Hematopoietic multipotent progenitor cell treated with erythropoietin and hydrocortisone succinate and interleukin-3 and kit ligand, for 6 days (in vitro differentiated cells): ENCODE measurements around the gene NPAS3.

ENCODE experiments used
- DNase-seq: peaks from one replicate; pipeline ENCODE4 v3.0.0-alpha.2; 2015

The NPAS3 gene

DNA sequence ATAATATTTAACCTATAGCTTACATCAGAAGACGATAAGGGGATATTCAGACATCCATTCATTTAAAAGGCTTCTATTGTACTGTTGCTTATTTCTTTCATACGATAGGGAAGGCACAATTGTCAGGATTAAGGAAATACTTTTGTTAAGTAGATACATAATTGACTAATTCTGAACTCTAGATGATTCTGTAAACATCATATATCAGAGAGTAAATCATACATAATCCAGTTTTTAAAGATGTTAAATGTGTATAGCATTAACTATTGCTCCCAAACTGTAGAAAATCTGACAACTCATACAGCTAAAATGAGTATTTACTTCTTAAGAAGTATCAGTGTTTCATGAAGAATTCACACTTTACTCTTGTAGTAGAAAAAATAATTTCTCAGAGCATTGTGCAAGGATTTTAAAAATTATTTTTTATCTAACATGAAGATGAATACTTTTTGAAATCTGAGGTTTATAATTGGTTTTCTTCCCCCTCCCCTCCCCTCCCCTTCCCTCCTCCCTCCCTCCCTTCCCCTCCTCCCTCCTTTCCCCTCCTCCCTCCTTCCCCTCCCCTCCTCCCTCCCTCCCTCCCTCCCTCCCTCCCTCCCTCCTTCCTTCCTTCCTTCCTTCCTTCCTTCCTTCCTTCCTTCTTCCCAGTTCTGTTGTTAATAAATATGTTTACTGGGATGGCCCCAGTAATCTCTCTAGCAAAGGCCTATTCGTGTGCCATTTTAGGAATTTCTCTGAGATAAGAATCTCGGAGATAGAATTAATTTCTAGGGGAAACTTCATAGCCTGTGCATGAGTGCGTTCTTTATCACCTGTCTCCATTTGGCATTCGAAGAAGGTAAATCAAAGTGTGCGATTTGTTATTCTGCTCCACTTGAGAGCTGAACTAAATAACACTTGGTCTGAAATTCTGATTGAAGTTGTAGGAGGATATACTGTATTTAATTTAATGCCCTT lies 2.3 kb downstream of the NPAS3 start:
- no peak for DNase-seq

DNA sequence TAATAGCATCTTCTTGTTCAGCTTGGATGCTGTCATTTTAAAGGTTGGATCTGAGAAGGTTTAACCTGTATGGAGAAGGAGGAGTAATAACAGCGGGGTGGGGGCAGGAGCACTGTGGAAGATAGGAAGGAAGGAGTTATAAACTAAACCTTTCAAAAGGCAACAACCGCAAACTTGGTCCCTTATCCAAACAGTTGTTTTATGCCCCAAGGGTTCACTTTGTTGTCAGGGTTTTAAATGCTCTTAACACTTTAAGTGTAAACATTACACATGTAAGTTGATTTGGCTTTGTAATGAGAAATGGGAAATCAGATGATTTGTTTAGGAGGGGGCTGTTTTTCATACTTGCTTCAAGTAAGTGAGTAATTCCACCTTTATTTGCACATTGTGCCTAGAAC lies 3.0 kb downstream of the NPAS3 start:
- no peak for DNase-seq

DNA sequence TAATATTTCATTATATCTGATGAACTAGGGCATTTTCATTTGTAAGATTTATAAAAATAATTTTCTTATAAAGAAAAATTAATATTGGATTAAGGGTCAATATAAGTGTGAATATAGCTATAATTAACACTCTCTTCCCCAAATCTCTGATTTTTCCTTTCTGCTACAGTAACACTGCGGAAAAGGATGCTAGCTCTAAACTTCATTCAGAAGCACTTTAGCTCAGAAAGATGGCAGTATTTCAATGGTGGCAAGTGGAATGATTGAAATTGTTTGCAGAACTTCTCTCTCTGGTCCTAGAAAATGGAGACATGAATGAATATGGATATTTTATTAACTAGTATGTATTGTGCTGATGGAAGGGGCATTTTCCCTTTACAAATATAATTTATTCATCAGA lies 8.4 kb downstream of the NPAS3 start:
- no peak for DNase-seq

DNA sequence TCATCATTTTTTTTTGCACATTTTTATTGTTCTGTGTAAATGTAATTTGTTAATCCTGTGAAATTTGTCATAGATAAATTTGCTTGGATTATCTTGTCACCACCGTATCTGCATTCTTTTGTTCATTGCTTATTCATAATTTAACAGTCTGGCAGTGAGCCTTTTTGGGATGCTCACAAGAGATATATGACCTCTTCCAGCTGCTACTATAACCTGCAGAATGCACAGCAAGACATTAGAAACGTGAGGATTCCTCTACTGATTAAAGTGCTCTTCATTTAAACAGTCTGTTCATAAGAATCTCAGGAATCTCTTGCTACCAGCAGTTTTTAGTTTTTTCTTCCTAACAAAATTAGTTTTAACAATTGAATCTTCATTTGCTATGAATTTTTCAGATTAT lies 9.1 kb downstream of the NPAS3 start:
- DNase-seq, result no peak

DNA sequence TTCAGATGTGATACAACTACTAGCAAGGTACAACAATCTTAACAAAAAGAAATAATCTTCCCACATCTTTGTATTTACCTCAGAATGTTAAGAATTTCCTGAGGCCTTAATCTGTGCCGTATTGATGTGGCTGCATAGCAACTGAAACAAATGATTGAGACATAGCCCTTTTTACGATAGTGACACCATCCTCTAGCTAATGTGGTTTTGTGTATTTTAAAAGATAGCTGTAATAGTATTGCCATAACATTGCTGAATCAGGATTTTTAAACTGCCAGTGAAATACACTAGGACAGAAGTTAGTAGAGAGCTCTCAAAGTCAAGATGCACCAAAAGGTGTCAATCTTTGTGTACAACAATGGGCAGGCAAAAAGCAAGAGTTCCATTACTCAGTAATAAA lies 11.9 kb downstream of the NPAS3 start:
- DNase-seq, result no peak

DNA sequence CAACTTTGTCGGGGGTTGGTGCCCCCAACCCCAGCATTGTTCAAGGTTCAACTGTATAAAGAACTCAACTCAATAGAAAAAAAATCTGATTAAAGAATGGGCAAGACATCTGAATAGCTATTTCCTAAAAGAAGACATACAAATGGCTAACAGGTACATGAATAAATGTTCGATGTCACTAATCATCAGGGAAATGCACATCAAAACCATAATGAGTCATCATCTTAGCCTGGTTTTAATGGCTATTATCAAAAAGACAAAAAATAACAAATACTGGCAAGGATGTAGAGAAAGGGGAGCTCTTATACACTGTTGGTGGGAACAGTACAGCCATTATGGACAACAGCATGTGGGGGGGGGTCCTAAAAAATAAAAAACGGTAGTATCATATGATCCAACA lies 28.7 kb downstream of the NPAS3 start:
- DNase-seq, result no peak

DNA sequence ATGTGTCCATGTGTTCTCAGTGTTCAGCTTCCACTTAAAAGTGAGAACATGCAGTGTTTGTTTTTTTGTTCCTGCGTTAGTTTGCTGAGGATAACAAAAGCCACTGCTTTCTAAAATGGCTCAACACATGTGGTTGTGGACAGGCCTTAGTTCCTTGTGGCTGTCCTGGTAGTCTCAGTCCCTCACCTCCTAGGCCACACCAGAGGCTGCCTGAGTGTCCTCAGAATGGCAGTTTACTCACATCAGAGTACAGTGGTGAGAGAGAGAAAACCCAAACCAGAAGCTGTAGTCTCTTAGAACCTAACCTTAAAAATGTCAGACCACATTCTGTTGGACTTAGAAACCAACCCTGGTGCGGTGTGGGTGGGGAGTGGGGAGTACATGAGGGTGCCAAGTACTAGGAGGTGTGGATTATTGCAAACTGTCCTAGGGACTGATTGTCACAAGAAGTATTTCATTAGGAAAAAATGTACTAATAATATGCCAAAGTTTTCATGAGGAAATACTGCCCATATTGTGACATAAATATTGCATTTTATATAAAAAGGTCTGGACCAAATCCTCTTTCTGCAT lies 30.4 kb downstream of the NPAS3 start:
- DNase-seq, result no peak

DNA sequence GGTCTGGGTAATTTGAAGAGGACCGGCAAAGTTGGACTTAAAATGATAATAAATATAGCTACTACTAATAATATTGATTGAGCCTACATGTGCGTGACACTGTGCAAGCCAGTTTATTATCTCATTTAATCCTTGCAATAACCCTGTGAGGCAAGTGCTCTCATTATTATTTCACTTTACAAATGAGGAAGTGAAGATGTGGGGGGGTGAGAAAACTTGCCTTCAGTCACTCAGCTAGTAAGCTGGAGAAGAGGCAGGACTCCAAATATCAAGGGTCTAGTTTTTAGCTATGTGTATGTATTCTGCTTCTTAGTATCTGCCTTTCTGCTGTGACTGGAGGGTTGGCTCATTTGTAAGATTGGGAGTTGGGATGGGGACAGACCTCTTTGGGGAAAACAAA lies 39.2 kb downstream of the NPAS3 start:
- no peak for DNase-seq

DNA sequence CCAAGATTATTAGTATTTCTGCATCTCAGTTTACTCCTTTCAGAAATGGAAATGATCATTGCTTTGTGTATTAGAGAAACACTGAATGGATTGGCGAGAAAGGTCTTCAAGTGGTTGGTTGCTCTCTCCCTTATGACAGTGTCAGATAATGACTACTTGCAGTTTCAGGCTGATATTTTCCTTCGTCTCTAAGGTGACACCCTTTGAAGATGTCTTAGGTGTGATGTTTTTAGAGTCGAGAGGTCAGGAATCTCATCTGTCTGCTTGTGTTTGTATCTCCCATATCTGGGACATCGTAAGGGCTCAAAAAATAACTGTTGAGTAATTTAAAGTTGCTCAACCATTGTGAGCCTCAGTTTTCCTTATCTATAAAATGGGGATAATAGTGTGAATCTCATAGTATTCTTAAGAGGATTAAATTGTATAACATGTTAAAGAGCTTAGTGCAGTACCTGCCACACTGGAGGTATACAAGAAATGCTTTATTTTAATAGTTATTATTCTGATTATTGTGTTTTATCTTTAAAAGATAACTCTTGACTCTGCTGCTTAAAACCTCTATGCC lies 40.1 kb downstream of the NPAS3 start:
- DNase-seq, result no peak

DNA sequence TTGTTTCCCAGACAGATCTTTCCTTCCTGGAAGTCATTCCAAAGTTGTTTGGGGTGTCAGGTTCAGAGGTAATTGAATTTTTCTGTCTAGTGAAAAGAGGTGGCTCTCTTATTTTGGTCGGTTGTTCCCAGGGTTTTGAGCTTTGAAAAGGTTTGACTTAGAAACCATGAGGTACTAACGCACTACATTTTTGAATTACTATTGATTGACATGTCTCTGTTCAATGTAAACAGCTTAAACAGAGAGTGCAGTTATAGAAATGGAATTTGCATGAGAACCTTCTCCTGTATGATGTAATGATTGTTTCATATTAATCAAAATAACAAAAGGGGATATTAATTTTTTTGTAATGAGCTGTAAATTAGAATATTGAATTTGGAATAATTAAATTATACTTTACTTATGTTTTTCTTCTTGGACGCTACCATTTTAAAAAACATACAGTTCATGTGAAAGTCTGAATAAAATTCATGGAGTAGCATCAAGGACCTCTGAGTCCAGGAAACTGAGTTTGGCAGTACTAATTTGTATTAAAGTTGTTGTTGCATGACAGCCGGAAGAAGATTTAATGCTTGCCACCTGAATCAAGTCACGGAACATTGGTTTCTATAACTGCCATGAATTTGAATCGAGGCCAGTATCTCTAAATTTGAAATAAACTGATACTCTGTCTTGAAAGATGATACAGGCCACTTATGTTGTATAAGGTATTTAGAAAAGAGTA lies 41.7 kb downstream of the NPAS3 start:
- no peak for DNase-seq

DNA sequence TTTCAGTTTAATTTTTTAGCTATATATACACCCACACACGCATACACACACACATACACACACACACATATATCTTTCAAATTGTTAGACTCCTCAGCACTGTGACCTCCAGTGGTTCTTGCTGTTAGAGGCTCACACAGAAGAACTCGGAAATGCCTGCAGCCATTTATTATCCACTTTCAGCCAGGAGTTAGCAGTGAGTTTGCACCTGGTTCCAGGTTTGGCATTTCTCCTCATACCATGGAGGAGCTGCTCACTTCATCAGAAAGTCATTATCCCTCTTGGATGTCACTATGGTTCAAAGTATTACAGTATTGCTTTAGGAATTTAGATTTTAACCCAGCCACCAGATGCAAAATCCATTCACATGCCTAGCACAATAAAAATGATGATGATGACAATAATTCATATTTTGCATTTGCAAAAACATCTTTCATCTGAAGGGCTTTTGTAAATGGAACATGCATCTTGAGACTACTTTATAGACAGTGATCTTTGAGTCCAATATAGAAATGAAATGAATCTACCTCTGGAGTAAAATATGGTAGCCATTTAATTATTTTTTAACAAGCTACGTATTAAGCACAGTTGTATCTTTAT lies 42.3 kb downstream of the NPAS3 start:
- no peak for DNase-seq

DNA sequence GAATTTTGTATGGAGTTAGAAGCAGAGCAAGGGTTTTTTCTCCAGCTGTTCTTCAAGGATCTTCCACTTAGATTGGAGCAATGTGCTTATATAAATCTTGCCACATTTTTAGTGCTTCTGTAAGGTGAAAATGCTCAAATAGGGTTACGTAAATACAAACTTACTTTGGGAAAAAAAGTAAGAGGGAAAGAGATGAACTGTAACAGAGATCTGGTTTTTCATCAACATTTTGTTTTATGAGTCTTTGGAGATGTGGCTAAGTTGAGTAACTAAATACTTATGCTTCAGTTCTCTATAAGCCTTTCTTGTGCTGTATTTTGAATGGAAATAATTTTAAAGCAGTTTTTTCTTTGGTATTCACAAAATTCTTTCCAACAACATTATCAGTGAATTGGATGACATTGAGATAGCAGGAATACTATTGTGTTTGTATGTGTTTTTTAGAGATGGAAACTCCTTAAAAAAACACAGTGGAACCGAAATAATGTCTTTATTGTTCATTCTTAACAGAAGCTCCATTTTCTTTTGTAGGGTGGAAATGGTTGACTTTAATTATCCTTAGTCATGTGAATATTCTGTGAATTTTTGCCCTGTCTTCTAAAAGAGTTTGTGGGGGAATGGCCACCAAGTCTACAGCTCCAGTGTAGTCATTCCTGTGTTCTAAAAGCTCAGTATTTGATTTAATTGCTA lies 45.7 kb downstream of the NPAS3 start:
- no peak for DNase-seq

DNA sequence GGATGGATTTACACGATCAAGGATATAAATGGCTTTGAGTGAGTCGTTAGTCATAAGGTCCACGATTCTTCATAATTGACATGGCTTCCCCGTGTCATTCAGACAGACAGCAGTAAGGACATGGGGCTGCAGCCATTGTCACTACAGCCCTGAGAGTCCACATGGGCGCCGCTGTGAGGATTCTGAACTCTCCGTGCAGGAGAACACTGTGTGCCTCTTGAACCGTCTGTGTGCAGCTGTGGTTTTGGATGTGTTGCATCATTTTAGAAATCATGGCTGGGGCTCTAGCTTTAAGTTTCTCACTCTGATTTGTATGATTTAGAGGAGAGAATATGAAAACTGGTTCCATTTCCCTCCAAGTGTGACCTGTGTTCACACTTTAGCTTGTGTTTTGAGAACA lies 47.2 kb downstream of the NPAS3 start:
- DNase-seq, result no peak

DNA sequence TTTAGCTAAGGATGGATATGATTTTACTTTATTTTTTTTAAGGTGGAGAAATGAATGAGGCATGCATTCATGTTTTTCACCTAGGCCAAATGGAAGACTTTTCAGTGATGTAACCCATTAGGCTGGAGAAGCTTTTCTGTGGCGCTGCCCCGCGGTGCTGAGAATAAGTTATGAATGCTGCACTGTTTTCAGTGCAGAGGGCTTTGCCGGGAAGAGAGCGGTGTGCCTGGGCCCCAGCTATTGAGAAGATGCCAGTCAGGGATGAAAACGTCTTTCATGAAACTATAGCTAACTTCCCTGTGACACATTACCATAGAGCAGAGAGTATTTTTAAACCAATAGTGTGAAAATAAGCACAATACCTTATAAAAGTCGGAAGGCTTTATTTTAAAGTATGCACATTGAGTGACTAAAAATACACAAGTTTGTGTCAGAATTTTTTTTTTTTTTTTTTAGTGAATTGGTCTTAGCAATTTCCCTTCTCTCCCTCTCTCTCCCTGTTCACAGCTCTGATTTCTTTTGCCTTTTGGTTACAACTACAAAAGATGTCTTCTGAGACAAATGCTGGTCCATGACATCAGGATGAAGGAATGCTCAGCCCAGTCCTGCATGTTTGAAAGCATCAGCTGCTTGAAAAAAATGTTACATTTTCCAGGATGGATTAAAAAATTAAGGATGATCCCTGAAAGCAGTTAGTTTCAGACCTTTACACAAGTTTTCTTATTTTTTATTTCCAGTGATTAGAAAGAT lies 48.3 kb downstream of the NPAS3 start:
- DNase-seq, result no peak

DNA sequence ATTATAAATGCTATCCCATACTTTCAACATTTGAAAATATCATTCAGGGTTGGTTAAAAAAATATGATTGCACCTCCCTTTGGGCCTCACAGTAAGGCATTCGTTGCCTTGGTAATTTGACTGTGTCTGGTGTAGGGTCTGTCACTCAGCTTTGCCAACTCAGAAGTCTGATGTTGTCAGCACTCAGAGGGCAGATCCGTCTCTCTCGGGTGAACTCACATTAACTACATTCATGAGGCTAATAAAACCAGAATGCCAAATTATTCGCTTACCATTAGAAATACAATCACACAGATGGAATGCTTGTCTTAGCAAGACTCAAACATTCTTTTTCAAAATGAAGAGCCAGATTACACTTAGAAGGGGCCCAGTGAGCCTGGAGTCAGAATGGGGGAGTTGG lies 53.0 kb downstream of the NPAS3 start:
- DNase-seq, result no peak

DNA sequence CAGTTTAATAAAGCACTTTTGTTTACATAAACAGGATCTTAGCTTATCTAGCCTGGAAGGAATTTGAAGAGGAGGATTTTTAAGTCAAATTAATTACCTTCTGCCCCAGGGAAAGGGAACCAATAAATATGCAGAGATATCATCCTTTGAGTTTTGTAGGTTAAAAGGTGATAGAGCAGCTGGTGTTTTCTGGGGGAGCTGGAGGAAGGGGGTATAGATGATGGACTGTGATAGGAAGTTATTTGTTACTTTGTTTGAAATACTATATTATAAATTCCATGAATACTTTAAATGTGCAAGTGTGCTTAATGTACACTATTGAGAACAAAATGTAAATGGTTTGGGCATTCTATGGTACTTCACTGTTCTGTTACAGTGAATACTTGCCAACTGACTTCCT lies 55.2 kb downstream of the NPAS3 start:
- no peak for DNase-seq

DNA sequence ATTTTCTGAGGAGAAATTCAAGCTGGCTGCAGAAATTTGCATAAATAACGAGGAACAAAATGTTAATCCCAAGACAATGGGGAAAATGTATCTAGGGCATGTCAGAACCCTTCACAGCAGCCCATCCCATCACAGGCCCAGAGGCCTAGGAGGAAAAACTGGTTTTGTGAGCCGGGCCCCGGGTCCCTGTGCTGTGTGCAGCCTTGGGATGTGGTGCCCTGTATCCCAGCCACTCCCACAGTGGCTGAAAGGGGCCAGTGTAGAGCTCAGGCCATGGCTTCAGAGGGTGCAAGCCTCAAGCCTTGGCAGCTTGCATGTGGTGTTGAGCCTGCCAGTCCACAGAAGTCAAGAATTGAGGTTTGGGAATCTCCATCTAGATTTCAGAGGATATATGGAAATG lies 57.7 kb downstream of the NPAS3 start:
- no peak for DNase-seq

DNA sequence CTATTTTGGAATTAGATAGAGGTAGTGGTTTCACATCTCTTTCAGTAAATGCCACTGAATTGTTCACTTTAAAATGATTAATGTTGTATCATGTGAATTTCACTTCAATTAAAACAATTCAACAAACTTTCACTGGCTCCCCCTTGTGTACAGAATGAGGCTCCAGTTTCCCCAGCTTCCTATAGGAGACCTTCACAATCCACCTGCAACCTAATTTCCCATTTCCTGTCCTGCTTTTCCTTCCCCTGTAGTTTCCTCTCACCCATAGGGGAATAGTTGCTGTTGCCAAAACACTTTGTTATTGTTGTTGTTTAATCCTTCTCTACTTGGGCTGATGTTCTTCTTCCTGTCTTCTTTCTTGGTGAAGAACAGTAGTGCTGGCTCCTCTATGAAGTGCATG lies 59.8 kb downstream of the NPAS3 start:
- peak; percentile 13 for DNase-seq

DNA sequence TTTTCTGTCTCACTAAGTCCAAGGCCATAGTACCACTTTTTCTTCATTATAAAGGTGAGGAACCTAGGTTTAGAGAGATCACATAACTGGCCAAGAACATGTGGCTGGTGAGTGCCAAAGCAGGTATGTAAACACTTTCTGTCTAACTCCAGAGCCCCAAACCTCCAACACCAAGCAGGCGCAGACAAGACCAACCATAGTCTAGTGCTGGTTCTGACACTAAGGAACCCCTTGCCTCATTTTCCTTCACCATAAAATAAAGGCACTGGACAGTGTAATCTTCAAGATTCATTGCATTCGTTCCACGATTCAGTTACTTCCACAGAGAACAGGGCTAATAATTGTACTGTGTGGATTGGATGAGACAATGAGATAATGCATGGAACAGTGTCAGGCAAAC lies 71.0 kb downstream of the NPAS3 start:
- DNase-seq, result no peak

DNA sequence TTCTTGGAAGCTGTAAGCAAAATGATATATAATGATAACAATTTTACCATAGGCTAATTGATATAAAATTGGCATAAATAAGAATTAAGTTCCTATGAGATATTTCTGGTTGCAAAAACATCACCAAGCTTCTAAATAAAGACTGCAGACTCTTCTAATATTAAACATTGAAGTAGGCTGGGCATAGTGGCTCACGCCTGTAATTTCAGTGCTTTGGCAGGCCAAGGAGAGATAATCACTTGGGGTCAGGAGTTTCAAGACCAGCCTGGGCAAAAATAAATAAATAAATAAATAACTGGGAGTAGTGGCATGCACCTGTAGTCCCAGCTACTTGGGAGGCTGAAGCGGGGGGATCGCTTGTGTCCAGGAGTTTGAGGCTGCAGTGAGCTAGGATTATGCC lies 71.8 kb downstream of the NPAS3 start:
- no peak for DNase-seq

DNA sequence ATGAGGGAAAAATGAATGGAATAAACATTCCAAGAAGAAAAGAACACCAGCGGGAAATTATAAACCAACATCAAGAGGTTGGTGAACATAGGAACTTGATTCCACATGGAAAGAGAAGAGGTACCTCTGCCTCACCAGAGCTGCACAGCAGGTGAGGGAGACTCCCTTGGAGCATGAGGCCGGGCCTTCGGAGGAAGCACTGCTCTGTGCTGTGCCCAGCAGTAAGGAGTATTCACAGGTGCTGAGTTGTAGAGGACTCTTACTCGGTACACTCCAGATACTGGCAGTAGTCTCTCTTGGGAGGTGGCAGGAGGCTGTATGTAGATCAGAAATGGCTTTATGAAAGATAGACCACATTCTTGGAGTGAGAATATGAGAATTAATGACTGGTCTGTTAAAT lies 76.0 kb downstream of the NPAS3 start:
- DNase-seq, result no peak

DNA sequence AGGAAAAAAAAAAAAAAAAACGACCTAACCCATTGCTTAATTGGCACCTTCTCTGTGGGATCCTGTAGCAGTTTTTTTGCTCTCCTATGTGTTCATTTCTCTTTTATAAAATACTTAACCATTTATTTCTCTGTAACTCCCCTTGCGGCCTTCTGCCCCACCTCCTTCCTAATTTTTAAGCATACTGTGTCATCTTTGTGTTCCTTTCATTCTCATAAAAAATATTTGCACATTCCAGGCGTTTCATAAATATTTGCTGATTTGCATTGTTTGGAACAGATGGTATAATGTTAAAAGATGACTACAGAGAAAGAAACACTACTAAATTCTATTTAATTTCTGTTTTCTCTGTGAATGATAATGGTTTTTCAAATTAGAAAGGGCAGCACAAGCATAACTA lies 77.9 kb downstream of the NPAS3 start:
- no peak for DNase-seq
